Thyroid gland (tissue), 4 donors: ENCODE data around the gene RNF220. TPM values are rescaled to one million over a fixed set of nuclear protein-coding genes. Genes with fewer than 3 reads are reported as not detected.

Experiments
- DNase-seq, 2 donors: peaks; one replicate each; pipeline ENCODE4 v3.0.0-alpha.2; 2019
- H3K27ac ChIP-seq, 3 donors: fragments of 200-600 bp; sonication (generic); 1 replicate in 2 of 3; 2 replicates in 1 of 3; pipeline ENCODE4 v1.5.1; 2016 to 2019; ENCODE audit warnings: mild to moderate bottlenecking in 1 of 3, moderate library complexity in 1 of 3
- H3K27me3 ChIP-seq: fragments of 200-600 bp; sonication (generic); one replicate; pipeline ENCODE4 v1.5.1; 2019
- H3K36me3 ChIP-seq, 2 donors: fragments of 200-600 bp; sonication (generic); one replicate each; pipeline ENCODE4 v1.5.1; 2016 to 2019
- H3K4me1 ChIP-seq, 2 donors: fragments of 200-600 bp; sonication (generic); one replicate each; pipeline ENCODE4 v1.5.1; 2017 to 2019
- H3K4me3 ChIP-seq, 3 donors: fragments of 200-600 bp; sonication (generic); replicated peaks in 1 of 3; 1 replicate in 2 of 3; 2 replicates in 1 of 3; pipeline ENCODE4 v1.5.1; 2016; ENCODE audit warnings: mild to moderate bottlenecking in 1 of 3
- H3K9me3 ChIP-seq: fragments of 200-600 bp; sonication (generic); one replicate; pipeline ENCODE4 v1.5.1; 2017
- CTCF ChIP-seq, 6 experiments: fragments of 200-600 bp in 3 of 6; fragments of 450-650 bp in 3 of 6; sonication (generic) in 3 of 6; IDR thresholded peaks; one replicate each; pipeline ENCODE4 v1.5.1; 2016 to 2019; ENCODE audit warnings: antibody characterized with exemption in 6 of 6, mild to moderate bottlenecking in 2 of 6, inconsistent platforms in 1 of 6, moderate library complexity in 1 of 6
- POLR2A ChIP-seq, 2 donors: fragments of 450-650 bp; IDR thresholded peaks; one replicate each; pipeline ENCODE4 v1.6.1; 2017; ENCODE audit warnings: antibody characterized with exemption in 2 of 2, mild to moderate bottlenecking in 2 of 2, moderate library complexity in 1 of 2
- WGBS, 2 donors: methylation state at CpG; one replicate each; pipeline ENCODE4 v1.1.5; 2017; 5-methylcytosine and 5-hydroxymethylcytosine counted together
- intact Hi-C: fragments of 100-400 bp; cut with DNase I; formaldehyde crosslinking; loops from one replicate; pipeline ENCODE4 v1.15.1; 2023
- total RNA-seq, 4 donors: library from RNA; depleted of rRNA; stranded (reverse); fragments of >200 nt; gene quantifications; one replicate each; pipeline ENCODE4 v1.2.3, GENCODE V29; 2016

RNF220 gene
- total RNA-seq, 4 donors from 2014 or later: 88.7 to 117 (median 102) TPM

GRCh38 chr1:44553127-44553758 is 148.2 kb downstream of the RNF220 start:
- DNase-seq: no peak
- Histone ChIP-seq H3K36me3 (no peaks in the 10 kb centered on the region), H3K4me1 (no peaks in the 10 kb centered on the region), H3K4me3 (no peak overlapping the region), H3K27me3 (no peaks in the 10 kb centered on the region), H3K27ac (no peak overlapping the region), H3K9me3 (no peaks in the 10 kb centered on the region)
- no peak for TF ChIP-seq POLR2A (IDR thresholded peaks at IDR 0.05)
- intact Hi-C loops: no loop called here
- WGBS, 2 donors: 45 to 74% methylated on average over 3 of the region's 3 CpGs

- no peak overlapping the region for H3K4me3 ChIP-seq
- 76 to 79% methylated on average over 6 of the region's 6 CpGs for WGBS, 2 donors
- no peak overlapping the region for H3K27ac ChIP-seq
- intact Hi-C loops: no loop called here
- no peaks in the 10 kb centered on the region for H3K36me3 ChIP-seq
- no peak for DNase-seq
- no peaks in the 10 kb centered on the region for H3K9me3 ChIP-seq
- TF ChIP-seq CTCF (IDR thresholded peaks at IDR 0.05): no peak
- no peak for TF ChIP-seq POLR2A (IDR thresholded peaks at IDR 0.05)
- H3K27me3 ChIP-seq: no peaks in the 10 kb centered on the region
- no peaks in the 10 kb centered on the region for H3K4me1 ChIP-seq
These were observed 148.7 kb downstream of the RNF220 start for GRCh38 chr1:44553771-44554170.

- WGBS, 2 donors: 60 to 70% methylated on average over 2 of the region's 2 CpGs
- no peak for DNase-seq
These were observed 149.7 kb downstream of the RNF220 start for GRCh38 chr1:44554706-44555105.

GRCh38 chr1:44557778-44558177 is 152.7 kb downstream of the RNF220 start:
- Histone ChIP-seq H3K4me3 (no peak overlapping the region), H3K9me3 (no peaks in the 10 kb centered on the region), H3K27me3 (no peaks in the 10 kb centered on the region), H3K4me1 (no peaks in the 10 kb centered on the region), H3K36me3 (no peaks in the 10 kb centered on the region), H3K27ac (no peak overlapping the region)
- TF ChIP-seq POLR2A (IDR thresholded peaks at IDR 0.05): no peak
- no peak for TF ChIP-seq CTCF (IDR thresholded peaks at IDR 0.05)
- peak; percentile 14 to 18 for DNase-seq
- intact Hi-C loops: no loop called here
- WGBS, 2 donors: 40 to 46% methylated on average over 6 of the region's 6 CpGs

More at GRCh38 chr1:44554706-44555105, 149.7 kb downstream of the RNF220 start:
- Histone ChIP-seq H3K27me3 (no peaks in the 10 kb centered on the region), H3K4me1 (no peaks in the 10 kb centered on the region), H3K27ac (no peak overlapping the region), H3K9me3 (no peaks in the 10 kb centered on the region), H3K4me3 (no peak overlapping the region), H3K36me3 (no peaks in the 10 kb centered on the region)
- intact Hi-C loops: no loop called here
- TF ChIP-seq CTCF (IDR thresholded peaks at IDR 0.05): no peak
- no peak for TF ChIP-seq POLR2A (IDR thresholded peaks at IDR 0.05)

GRCh38 chr1:44558883-44559282 is 153.8 kb downstream of the RNF220 start:
- 74 to 77% methylated on average over 6 of the region's 6 CpGs for WGBS, 2 donors

More at GRCh38 chr1:44558883-44559282, 153.8 kb downstream of the RNF220 start:
- no peak for DNase-seq
- Histone ChIP-seq H3K9me3 (no peaks in the 10 kb centered on the region), H3K4me1 (no peaks in the 10 kb centered on the region), H3K4me3 (no peak overlapping the region), H3K27me3 (no peaks in the 10 kb centered on the region), H3K36me3 (no peaks in the 10 kb centered on the region), H3K27ac (no peak overlapping the region)
- TF ChIP-seq CTCF (IDR thresholded peaks at IDR 0.05): no peak
- TF ChIP-seq POLR2A (IDR thresholded peaks at IDR 0.05): no peak
- intact Hi-C loops: no loop called here
